WTC11 (cell line): ENCODE data around the gene MBD3L5.
"Not testable (repeated sequence)": the region's sequence is repeated elsewhere in the genome, so short reads cannot be mapped to it uniquely, and the experiment has no call there.

Source experiments
- CTCF ChIP-seq: fragments of 200-600 bp; IDR thresholded peaks from 2 replicates; pipeline ENCODE4 v1.8.0; 2022; ENCODE audit warnings: antibody characterized with exemption
- ELF4 ChIP-seq: sonication (generic); formaldehyde crosslinking; IDR thresholded peaks from 2 replicates; pipeline ENCODE4 v1.8.1; 2022; ENCODE audit warnings: low read depth, mild to moderate bottlenecking, moderate library complexity, missing genetic modification reagents
- IRF2 ChIP-seq: sonication (generic); formaldehyde crosslinking; IDR thresholded peaks from 2 replicates; pipeline ENCODE4 v1.8.0; 2022; ENCODE audit warnings: low read depth, missing genetic modification reagents, borderline replicate concordance
- JUN ChIP-seq: sonication (generic); formaldehyde crosslinking; IDR thresholded peaks from 2 replicates; pipeline ENCODE4 v1.8.0; 2023; ENCODE audit warnings: mild to moderate bottlenecking, missing genetic modification reagents
- SP1 ChIP-seq: sonication (generic); formaldehyde crosslinking; conservative IDR thresholded peaks from 2 replicates; pipeline ENCODE4 v1.8.1; 2022; ENCODE audit warnings: missing genetic modification reagents
- USF2 ChIP-seq: sonication (generic); formaldehyde crosslinking; IDR thresholded peaks from 2 replicates; pipeline ENCODE4 v1.8.1; 2023; ENCODE audit warnings: mild to moderate bottlenecking, missing genetic modification reagents, moderate library complexity
- ZMAT4 ChIP-seq: fragments of 250-450 bp; sonication (Bioruptor Pico); IDR thresholded peaks from 2 replicates; pipeline ENCODE4 v1.9.0; 2021; ENCODE audit warnings: mild to moderate bottlenecking
- ZNF423 ChIP-seq: fragments of 250-450 bp; sonication (Bioruptor Pico); IDR thresholded peaks from 2 replicates; pipeline ENCODE4 v2.1.2; 2022; ENCODE audit warnings: mild to moderate bottlenecking, moderate library complexity

GRCh38 chr19:7040079-7040478 is 9.7 kb downstream of the MBD3L5 start, which contains the start of gene MBD3L4:
- TF ChIP-seq ELF4; ZMAT4; ZNF423; USF2 (CRISPR knock-in tag); SP1 (CRISPR knock-in tag); CTCF; JUN (CRISPR knock-in tag); IRF2: not testable (repeated sequence)
